Pons (tissue), 1 donor: ENCODE results near the gene ARID3B.

Experiments
- DNase-seq: peaks from one replicate; pipeline ENCODE4 v3.0.0-alpha.2; 2016; ENCODE audit warnings: low spot score

Gene ARID3B

GRCh38 chr15:74603789-74604705, 63.0 kb downstream of the ARID3B start:
- DNase-seq: no peak

- no peak for DNase-seq
Measured at GRCh38 chr15:74604983-74605794, 64.2 kb downstream of the ARID3B start.

GRCh38 chr15:74605795-74606150, 64.8 kb downstream of the ARID3B start:
- DNase-seq: no peak

GRCh38 chr15:74608786-74609185, 67.8 kb downstream of the ARID3B start:
- no peak for DNase-seq

- no peak for DNase-seq
Measured at GRCh38 chr15:74609938-74610301, 68.9 kb downstream of the ARID3B start.

GRCh38 chr15:74610302-74610951, 69.4 kb downstream of the ARID3B start:
- no peak for DNase-seq

GRCh38 chr15:74611341-74611740, 70.3 kb downstream of the ARID3B start:
- DNase-seq: no peak

GRCh38 chr15:74611834-74612233, 70.8 kb downstream of the ARID3B start:
- DNase-seq: no peak

GRCh38 chr15:74612677-74613076, 71.7 kb downstream of the ARID3B start:
- DNase-seq: no peak

GRCh38 chr15:74613089-74613952, 72.3 kb downstream of the ARID3B start:
- DNase-seq: no peak

GRCh38 chr15:74613953-74614743, 73.1 kb downstream of the ARID3B start:
- DNase-seq: no peak

- peak; percentile 76 for DNase-seq
Measured at GRCh38 chr15:74614744-74615507, 73.9 kb downstream of the ARID3B start.

GRCh38 chr15:74615508-74616365, 74.7 kb downstream of the ARID3B start, which contains the start of gene CLK3:
Gene CLK3 (plus strand): TSS chr15:74615836. CDS start chr15:74619197, 3,361 bp downstream.
- DNase-seq: peak; percentile 90

- peak; percentile 42 for DNase-seq
Measured at GRCh38 chr15:74616366-74616939, 75.4 kb downstream of the ARID3B start.

- DNase-seq: no peak
Measured at GRCh38 chr15:74616996-74617395, 76.0 kb downstream of the ARID3B start.

GRCh38 chr15:74618841-74619596, 78.0 kb downstream of the ARID3B start:
- no peak for DNase-seq

- no peak for DNase-seq
Measured at GRCh38 chr15:74619916-74620635, 79.1 kb downstream of the ARID3B start.
